WTC11 (cell line): ENCODE measurements around the gene TARDBP. TPM values are rescaled to one million over a fixed set of nuclear protein-coding genes. Genes with fewer than 3 reads are reported as not detected.

Experiments used
- ATAC-seq: fragments of 200-7000 bp; cut with Tn5 transposase; 2 replicates; pipeline ENCODE4 v1.10.0; 2021; ENCODE audit warnings: mild to moderate bottlenecking, moderate library complexity
- CTCF ChIA-PET: fragments of 300-600 bp; sonication (Branson Sonifier 250); formaldehyde crosslinking; loops from one replicate; lab custom pipeline; 2021; ENCODE audit warnings: antibody characterized with exemption; lab: Charles Lee
- POLR2A ChIA-PET: fragments of 350-600 bp; sonication (Branson Sonifier 250); formaldehyde crosslinking; loops from one replicate; lab custom pipeline; 2021; ENCODE audit warnings: antibody characterized with exemption; lab: Charles Lee
- DNase-seq: peaks from one replicate; pipeline ENCODE4 v3.0.0; 2021; ENCODE audit warnings: low spot score
- H3K27ac Mint-ChIP-seq: 2 replicates; pipeline ENCODE4 v1.8.0; 2021; ENCODE audit warnings: mixed read lengths
- H3K27me3 Mint-ChIP-seq: 2 replicates; pipeline ENCODE4 v1.8.0; 2021; ENCODE audit warnings: low read depth, mild to moderate bottlenecking, moderate library complexity, mixed read lengths
- H3K36me3 Mint-ChIP-seq: 2 replicates; pipeline ENCODE4 v1.8.0; 2021; ENCODE audit warnings: mixed read lengths
- H3K4me1 Mint-ChIP-seq: 2 replicates; pipeline ENCODE4 v1.8.0; 2022; ENCODE audit warnings: mixed read lengths
- H3K4me3 Mint-ChIP-seq: 2 replicates; pipeline ENCODE4 v1.8.0; 2021; ENCODE audit warnings: mild to moderate bottlenecking, moderate library complexity, mixed read lengths
- H3K9me3 Mint-ChIP-seq: 2 replicates; pipeline ENCODE4 v1.8.0; 2021; ENCODE audit warnings: mixed read lengths
- AR ChIP-seq: fragments of 250-450 bp; sonication (Bioruptor Pico); IDR thresholded peaks from 2 replicates; pipeline ENCODE4 v1.9.0; 2021; ENCODE audit warnings: mild to moderate bottlenecking
- CTCF ChIP-seq: fragments of 200-600 bp; IDR thresholded peaks from 2 replicates; pipeline ENCODE4 v1.8.0; 2022; ENCODE audit warnings: antibody characterized with exemption
- FOXJ3 ChIP-seq: sonication (generic); formaldehyde crosslinking; IDR thresholded peaks from 2 replicates; pipeline ENCODE4 v1.9.0; 2021; ENCODE audit warnings: missing genetic modification reagents, mild to moderate bottlenecking, borderline replicate concordance
- FOXP1 ChIP-seq: sonication (generic); formaldehyde crosslinking; IDR thresholded peaks from 2 replicates; pipeline ENCODE4 v1.8.0; 2022; ENCODE audit warnings: missing genetic modification reagents, mild to moderate bottlenecking, moderate library complexity, borderline replicate concordance
- GABPB1 ChIP-seq: sonication (generic); formaldehyde crosslinking; IDR thresholded peaks from 2 replicates; pipeline ENCODE4 v1.8.1; 2023; ENCODE audit warnings: mild to moderate bottlenecking, missing genetic modification reagents
- JUN ChIP-seq: sonication (generic); formaldehyde crosslinking; IDR thresholded peaks from 2 replicates; pipeline ENCODE4 v1.8.0; 2023; ENCODE audit warnings: mild to moderate bottlenecking, missing genetic modification reagents
- MXD4 ChIP-seq: fragments of 250-450 bp; sonication (Bioruptor Pico); IDR thresholded peaks from 2 replicates; pipeline ENCODE4 v1.8.0; 2021; ENCODE audit warnings: mild to moderate bottlenecking, moderate library complexity, borderline replicate concordance
- NFATC4 ChIP-seq: fragments of 250-450 bp; sonication (Bioruptor Pico); IDR thresholded peaks from 2 replicates; pipeline ENCODE4 v1.9.0; 2021; ENCODE audit warnings: mild to moderate bottlenecking
- NFYB ChIP-seq: sonication (generic); formaldehyde crosslinking; conservative IDR thresholded peaks from 2 replicates; pipeline ENCODE4 v1.8.0; 2022; ENCODE audit warnings: low read depth, missing genetic modification reagents
- OVOL2 ChIP-seq: fragments of 250-450 bp; sonication (Bioruptor Pico); IDR thresholded peaks from 2 replicates; pipeline ENCODE4 v1.9.0; 2021; ENCODE audit warnings: mild to moderate bottlenecking, borderline replicate concordance
- PREB ChIP-seq: sonication (generic); formaldehyde crosslinking; IDR thresholded peaks from 2 replicates; pipeline ENCODE4 v1.8.1; 2022; ENCODE audit warnings: mild to moderate bottlenecking, missing genetic modification reagents, moderate library complexity, borderline replicate concordance
- RORB ChIP-seq: fragments of 250-450 bp; sonication (Bioruptor Pico); IDR thresholded peaks from 2 replicates; pipeline ENCODE4 v1.9.0; 2021; ENCODE audit warnings: mild to moderate bottlenecking
- SMAD4 ChIP-seq: sonication (generic); formaldehyde crosslinking; IDR thresholded peaks from 2 replicates; pipeline ENCODE4 v1.8.0; 2022; ENCODE audit warnings: mild to moderate bottlenecking, missing genetic modification reagents
- SP1 ChIP-seq: sonication (generic); formaldehyde crosslinking; conservative IDR thresholded peaks from 2 replicates; pipeline ENCODE4 v1.8.1; 2022; ENCODE audit warnings: missing genetic modification reagents
- ZMAT4 ChIP-seq: fragments of 250-450 bp; sonication (Bioruptor Pico); IDR thresholded peaks from 2 replicates; pipeline ENCODE4 v1.9.0; 2021; ENCODE audit warnings: mild to moderate bottlenecking
- ZNF396 ChIP-seq: fragments of 250-450 bp; sonication (Bioruptor Pico); IDR thresholded peaks from 2 replicates; pipeline ENCODE4 v1.8.0; 2021; ENCODE audit warnings: mild to moderate bottlenecking, moderate library complexity, borderline replicate concordance
- ZNF416 ChIP-seq: fragments of 250-450 bp; sonication (Bioruptor Pico); IDR thresholded peaks from 2 replicates; pipeline ENCODE4 v1.9.0; 2021; ENCODE audit warnings: mild to moderate bottlenecking, inconsistent platforms
- ZNF423 ChIP-seq: fragments of 250-450 bp; sonication (Bioruptor Pico); IDR thresholded peaks from 2 replicates; pipeline ENCODE4 v2.1.2; 2022; ENCODE audit warnings: mild to moderate bottlenecking, moderate library complexity
- ZNF512 ChIP-seq: sonication (generic); formaldehyde crosslinking; IDR thresholded peaks from 2 replicates; pipeline ENCODE4 v1.8.1; 2022; ENCODE audit warnings: missing genetic modification reagents, borderline replicate concordance
- ZNF671 ChIP-seq: fragments of 250-450 bp; sonication (Bioruptor Pico); IDR thresholded peaks from 2 replicates; pipeline ENCODE4 v1.8.0; 2021; ENCODE audit warnings: mild to moderate bottlenecking
- total RNA-seq: library from RNA; stranded (reverse); gene quantifications from 3 replicates; pipeline ENCODE4 v1.2.3, GENCODE V29; 2021

The TARDBP gene
- total RNA-seq, 1 experiment from 2014 or later: 228 TPM

GRCh38 chr1:11042995-11043874 is 30.8 kb downstream of the TARDBP start:
- H3K36me3 Mint-ChIP-seq: no peaks in the 10 kb centered on the region
- H3K27ac Mint-ChIP-seq: no peak overlapping the region
- H3K4me1 Mint-ChIP-seq: peaks cover 6% of the 10 kb centered on the region
- TF ChIP-seq SP1 (CRISPR knock-in tag) (no peak), NFATC4 (CRISPR knock-in tag) (no peak), SMAD4 (CRISPR knock-in tag) (no peak), ZNF671 (CRISPR knock-in tag) (no peak), GABPB1 (CRISPR knock-in tag) (no peak), AR (CRISPR knock-in tag) (no peak), ZNF423 (CRISPR knock-in tag) (no peak), FOXJ3 (no peak), ZNF396 (no peak), ZNF416 (CRISPR knock-in tag) (no peak)
- TF ChIP-seq, all 79 proteins: peak for 0
- ChIA-PET CTCF (interaction anchor here (1.0 kb wide), 1 partner anchor 15 kb away, joined by 3 read pairs; no protein-coding TSS in a partner anchor), POLR2A (no interaction called here)
- no peak for ATAC-seq
- Mint-ChIP-seq H3K27me3 (no peaks in the 10 kb centered on the region), H3K4me3 (no peak overlapping the region), H3K9me3 (no peaks in the 10 kb centered on the region)
- DNase-seq: no peak

- no peaks in the 10 kb centered on the region for H3K9me3 Mint-ChIP-seq
- ATAC-seq (no peak), DNase-seq (no peak)
- H3K27me3 Mint-ChIP-seq: no peaks in the 10 kb centered on the region
- H3K36me3 Mint-ChIP-seq: no peaks in the 10 kb centered on the region
- no peak overlapping the region for H3K27ac Mint-ChIP-seq
- ChIA-PET CTCF (interaction anchor here (1.2 kb wide), 1 partner anchor 28 kb away, joined by 4 read pairs; no protein-coding TSS in a partner anchor), POLR2A (no interaction called here)
- H3K4me3 Mint-ChIP-seq: no peak overlapping the region
- peaks cover 6% of the 10 kb centered on the region for H3K4me1 Mint-ChIP-seq
- TF ChIP-seq OVOL2 (CRISPR knock-in tag): no peak
- TF ChIP-seq NFYB (CRISPR knock-in tag): no peak
- TF ChIP-seq JUN: no peak
- no peak for TF ChIP-seq CTCF
- no peak for TF ChIP-seq MXD4 (CRISPR knock-in tag)
- TF ChIP-seq PREB: no peak
- TF ChIP-seq FOXP1 (CRISPR knock-in tag): no peak
- TF ChIP-seq ZMAT4: no peak
- TF ChIP-seq RORB: no peak
- no peak for TF ChIP-seq SMAD4 (CRISPR knock-in tag)
- TF ChIP-seq ZNF512 (CRISPR knock-in tag): no peak
- no peak for TF ChIP-seq FOXJ3
Measured at GRCh38 chr1:11044086-11044848, 31.8 kb downstream of the TARDBP start.
